GM10248 (cell line): ENCODE results near the gene SGPP2.

Experiments used
- CTCF ChIA-PET: fragments of 300-600 bp; sonication (Branson Sonifier 250); formaldehyde crosslinking; extraction: SDS; loops from one replicate; lab custom pipeline; 2021; ENCODE audit warnings: antibody characterized with exemption; lab: Yijun Ruan, JAX
- POLR2A ChIA-PET: fragments of 350-650 bp; sonication (Branson Sonifier 250); formaldehyde crosslinking; extraction: SDS; loops from one replicate; lab custom pipeline; 2020; ENCODE audit warnings: antibody characterized with exemption; lab: Yijun Ruan, JAX
- DNase-seq: peaks from one replicate; pipeline ENCODE4 v3.0.0; 2012; ENCODE audit errors: extremely low spot score
- CTCF ChIP-seq: IDR thresholded peaks from 2 replicates; pipeline ENCODE4 v1.5.1; 2012; ENCODE audit warnings: mild to moderate bottlenecking, low read depth; ENCODE audit errors: extremely low read depth, missing control alignments, control extremely low read depth

SGPP2 gene

GRCh38 chr2:222413295-222413911 lies 10.9 kb upstream of the SGPP2 start:
- no peak for DNase-seq
- CTCF ChIA-PET: no interaction called here
- no peak for TF ChIP-seq CTCF
- POLR2A ChIA-PET: no interaction called here

- DNase-seq: no peak
- CTCF ChIA-PET: no interaction called here
- no peak for TF ChIP-seq CTCF
- POLR2A ChIA-PET: no interaction called here
Observed at GRCh38 chr2:222418739-222419138, 5.6 kb upstream of the SGPP2 start.

GRCh38 chr2:222420508-222420907 lies 3.8 kb upstream of the SGPP2 start:
- ChIA-PET CTCF (interaction anchor here (1.0 to 3.8 kb wide), 5 partner anchors 10 to 101 kb away, joined by 3 to 14 read pairs (median 4); no protein-coding TSS in a partner anchor), POLR2A (no interaction called here)
- no peak for DNase-seq
- TF ChIP-seq CTCF: no peak

GRCh38 chr2:222421626-222422025 lies 2.7 kb upstream of the SGPP2 start:
- CTCF ChIA-PET: interaction anchor here (1.5 to 3.8 kb wide), 4 partner anchors 11 to 104 kb away, joined by 3 to 14 read pairs (median 4); no protein-coding TSS in a partner anchor
- POLR2A ChIA-PET: no interaction called here
- no peak for TF ChIP-seq CTCF
- DNase-seq: no peak

- no peak for TF ChIP-seq CTCF
- POLR2A ChIA-PET: no interaction called here
Observed at GRCh38 chr2:222423186-222423585, 1.2 kb upstream of the SGPP2 start.

GRCh38 chr2:222423632-222424275 lies 589 bp upstream of the SGPP2 start:
- ChIA-PET POLR2A (no interaction called here), CTCF (interaction anchor here (1.2 kb wide), 1 partner anchor 24 kb away, joined by 3 read pairs; no protein-coding TSS in a partner anchor)
- no peak for TF ChIP-seq CTCF
- peak; percentile 66 for DNase-seq

More at GRCh38 chr2:222423186-222423585, 1.2 kb upstream of the SGPP2 start:
- no peak for DNase-seq
- CTCF ChIA-PET: interaction anchor here (0.6 to 3.8 kb wide), 4 partner anchors 13 to 138 kb away, joined by 3 to 14 read pairs (median 3); no protein-coding TSS in a partner anchor
